Posterior cingulate gyrus (tissue), 11 donors: Measurements from ENCODE around the gene OR11A1.
A peak's percentile ranks its signal among the peaks of the same experiment; 100 is the strongest.
"Not testable (repeated sequence)": the region's sequence is repeated elsewhere in the genome, so short reads cannot be mapped to it uniquely, and the experiment has no call there.

Experiments used
- DNase-seq, 10 donors: peaks; one replicate each; pipeline versions ENCODE4 v3.0.0 to v3.0.0-alpha.2; 2020 to 2021; ENCODE audit warnings: mixed read lengths in 3 of 10
- intact Hi-C: fragments of 100-400 bp; cut with DNase I; formaldehyde crosslinking; loops from one replicate; pipeline ENCODE4 v1.15.1; 2023

Gene OR11A1

DNA sequence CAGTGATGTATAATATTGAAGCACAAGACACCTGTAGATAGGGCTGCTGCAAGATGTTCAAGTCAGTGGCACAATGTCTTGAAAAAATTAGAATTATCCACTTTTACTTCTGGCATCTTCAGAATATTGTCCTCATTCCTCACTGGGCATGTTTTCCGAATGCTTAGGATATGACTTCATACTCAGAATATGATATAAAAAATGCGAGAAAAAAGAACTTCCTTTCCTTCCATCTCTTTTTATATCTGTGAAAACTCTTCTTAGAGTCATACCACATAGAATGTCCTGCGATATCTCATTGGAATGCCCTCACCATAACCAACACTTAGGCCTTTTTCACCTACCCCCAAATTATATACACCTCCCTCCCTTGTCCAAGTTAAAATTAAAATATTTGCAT, 26.3 kb upstream of the OR11A1 start:
- no peak for DNase-seq
- intact Hi-C loops = no loop called here

- intact Hi-C loops = no loop called here
Measured at GRCh38 chr6:29479560-29479959, 22.7 kb upstream of the OR11A1 start.

GRCh38 chr6:29478740-29479139, 21.9 kb upstream of the OR11A1 start:
- intact Hi-C loops = no loop called here

More at GRCh38 chr6:29479560-29479959, 22.7 kb upstream of the OR11A1 start:
- DNase-seq = no peak

DNA sequence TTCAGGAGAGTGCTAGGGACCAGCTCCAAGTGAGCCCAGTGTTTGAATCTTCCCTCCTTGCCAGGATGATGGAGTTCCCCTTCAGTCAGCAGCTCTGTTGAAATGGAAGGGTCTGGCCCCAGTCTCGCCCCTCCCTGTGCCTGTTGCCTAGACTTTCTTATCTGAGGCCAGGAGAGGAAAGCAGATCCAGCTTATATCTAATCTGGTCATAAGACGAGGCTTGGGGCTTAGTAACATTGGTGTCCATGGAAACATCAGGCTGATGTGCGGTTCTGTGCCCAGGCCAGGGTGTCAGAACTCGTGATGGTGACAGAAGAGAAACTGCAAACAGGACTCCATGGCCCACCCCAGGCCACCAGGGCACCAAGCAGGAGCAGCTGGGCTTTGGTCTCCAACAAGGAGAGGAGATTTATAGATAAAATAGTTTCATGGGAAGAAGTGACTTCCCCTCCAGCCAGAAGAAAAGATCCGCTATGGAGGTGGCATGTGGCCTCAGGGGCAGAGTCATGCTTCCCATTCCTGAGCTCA, 21.1 kb upstream of the OR11A1 start:
- intact Hi-C loops = no loop called here
- no peak for DNase-seq

More at GRCh38 chr6:29478740-29479139, 21.9 kb upstream of the OR11A1 start:
- DNase-seq = no peak

DNA sequence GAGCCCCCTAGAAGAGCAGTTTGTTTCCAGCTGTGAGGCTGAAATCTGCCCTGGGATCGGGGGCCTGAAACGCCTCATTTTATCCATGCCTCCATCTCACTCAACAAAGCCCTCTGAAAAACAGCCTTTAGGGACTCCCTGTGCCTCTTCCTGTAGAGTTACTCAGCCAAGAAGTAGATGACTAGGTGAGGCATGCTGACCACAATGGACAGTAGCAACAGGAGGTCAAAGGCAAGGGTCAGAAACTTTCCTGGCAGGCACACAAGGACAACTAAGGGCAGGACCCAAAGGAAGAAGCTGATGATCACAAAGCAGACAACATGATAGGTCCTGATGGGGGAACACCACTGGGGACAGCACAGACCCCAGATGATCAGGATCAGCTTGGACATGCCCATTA, 18.1 kb upstream of the OR11A1 start:
- intact Hi-C loops = no loop called here
- no peak for DNase-seq

GRCh38 chr6:29466241-29466640, 9.4 kb upstream of the OR11A1 start:
- intact Hi-C loops = no loop called here
- no peak for DNase-seq

DNA sequence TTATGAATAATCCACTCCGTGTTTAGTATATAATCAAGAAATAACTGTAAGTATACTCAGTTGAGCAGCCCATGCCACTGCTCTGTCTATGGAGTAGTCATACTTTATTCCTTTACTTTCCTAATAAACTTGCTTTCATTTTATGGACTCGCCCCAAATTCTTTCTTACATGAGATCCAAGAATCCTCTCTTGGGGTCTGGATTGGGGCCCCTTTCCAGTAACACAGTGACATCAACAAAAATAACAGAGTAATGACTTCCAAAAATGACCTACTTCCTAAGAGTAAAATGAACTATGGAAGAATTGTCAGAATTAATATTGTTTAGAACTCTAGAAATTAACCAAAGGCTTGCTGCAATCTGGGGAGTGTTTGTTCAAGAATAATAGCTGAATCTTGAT, 8.9 kb upstream of the OR11A1 start:
- DNase-seq = no peak
- intact Hi-C loops = no loop called here

DNA sequence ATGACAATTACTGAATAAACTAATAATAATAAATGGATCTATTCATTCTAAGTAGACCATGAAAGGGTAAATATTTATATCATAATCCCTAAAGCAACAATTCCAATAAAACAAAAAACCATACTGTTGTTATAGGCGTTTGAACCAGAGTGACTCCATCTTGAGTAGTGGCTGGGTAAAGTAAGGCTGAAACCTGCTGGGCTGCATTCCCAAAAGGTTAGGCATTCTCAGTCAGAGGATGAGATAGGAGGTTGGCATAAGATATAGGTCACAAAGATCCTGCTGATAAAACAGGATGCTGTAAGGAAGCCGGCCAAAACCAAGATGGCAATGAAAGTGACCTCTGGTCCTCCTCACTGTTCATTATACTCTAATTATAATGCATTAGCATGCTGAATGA, 8.4 kb upstream of the OR11A1 start:
- intact Hi-C loops = no loop called here

GRCh38 chr6:29462022-29462421, 5.2 kb upstream of the OR11A1 start:
- intact Hi-C loops = no loop called here

More for the DNA sequence above, 8.4 kb upstream of the OR11A1 start:
- no peak for DNase-seq

GRCh38 chr6:29461021-29461814, 4.3 kb upstream of the OR11A1 start:
- intact Hi-C loops = no loop called here
- no peak for DNase-seq

More at GRCh38 chr6:29462022-29462421, 5.2 kb upstream of the OR11A1 start:
- no peak for DNase-seq

DNA sequence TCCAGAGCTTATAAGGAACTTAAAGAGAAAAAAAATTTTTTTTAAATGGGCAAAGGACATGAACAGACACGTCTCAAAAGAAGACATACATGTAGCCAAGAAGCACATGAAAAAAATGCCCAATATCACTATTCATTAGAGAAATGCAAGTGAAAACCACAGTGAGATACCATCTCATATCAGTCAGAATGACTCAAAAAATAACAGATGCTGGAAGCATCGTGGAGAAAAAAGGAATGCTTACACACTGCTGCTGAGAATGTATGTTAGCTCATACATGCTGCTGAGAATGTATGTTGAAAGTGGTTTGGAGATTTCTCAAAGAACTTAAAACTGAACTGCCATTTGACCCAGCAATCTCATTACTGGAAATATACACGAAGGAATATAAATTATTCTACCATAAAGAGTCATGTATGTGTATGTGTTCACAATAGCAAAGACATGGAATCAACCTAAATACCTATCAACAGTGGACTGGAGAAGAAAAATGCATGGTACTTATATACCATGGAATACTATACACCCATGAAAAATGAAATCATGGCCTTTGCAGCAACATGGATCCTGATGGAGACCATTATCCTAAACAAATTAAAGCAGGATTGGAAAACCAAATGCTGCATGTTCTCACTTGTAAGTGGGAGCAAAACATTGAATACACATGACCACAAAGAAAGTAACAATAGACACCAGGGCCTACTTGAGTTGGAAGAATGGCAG, 5.2 kb downstream of the OR11A1 start:
- DNase-seq = no peak
- intact Hi-C loops = no loop called here

DNA sequence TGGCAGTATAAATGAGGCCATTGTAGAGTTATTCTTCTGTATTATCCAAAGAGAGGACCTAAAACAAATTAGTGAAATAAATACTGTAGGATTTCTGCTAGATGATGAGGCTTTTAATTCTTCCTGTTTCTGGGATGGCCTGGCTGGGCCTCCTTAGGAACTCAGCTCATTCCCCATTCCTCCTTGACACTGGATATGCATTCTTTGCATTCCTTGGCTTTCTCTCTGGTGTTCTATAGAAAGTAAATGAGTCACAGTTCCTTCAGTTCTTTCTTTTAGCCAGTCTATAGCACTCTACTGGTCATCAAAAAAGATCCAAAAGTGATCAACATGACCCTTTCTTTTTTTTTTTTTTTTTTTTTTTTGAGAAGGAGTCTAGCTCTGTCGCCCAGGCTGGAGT, 9.2 kb downstream of the OR11A1 start:
- DNase-seq = no peak
- intact Hi-C loops = no loop called here

DNA sequence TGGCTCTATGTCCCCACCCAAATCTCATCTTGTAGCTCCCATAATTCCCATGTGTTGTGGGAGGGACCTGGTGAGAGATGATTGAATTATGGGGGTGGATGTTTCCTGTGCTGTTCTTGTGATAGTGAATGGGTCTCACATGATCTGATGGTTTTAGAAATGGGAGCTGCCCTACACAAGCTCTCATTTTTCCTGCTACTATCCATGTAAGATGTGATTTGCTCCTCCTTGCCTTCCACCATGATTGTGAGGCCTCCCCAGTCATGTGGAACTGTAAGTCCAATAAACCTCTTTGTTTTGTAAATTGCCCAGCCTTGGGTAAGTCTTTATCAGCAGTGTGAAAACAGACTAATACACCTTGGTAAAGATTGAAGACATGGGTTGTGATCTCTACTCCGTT, 12.8 kb downstream of the OR11A1 start:
- intact Hi-C loops, DNase-seq: not testable (repeated sequence)

- intact Hi-C loops = no loop called here
- no peak for DNase-seq
Measured at GRCh38 chr6:29442719-29443118, 14.2 kb downstream of the OR11A1 start.

GRCh38 chr6:29439006-29439405, 17.9 kb downstream of the OR11A1 start, which contains the start of gene OR10C1:
Gene OR10C1, plus strand, starts transcription at chr6:29439306. Its CDS starts 710 bp downstream, at chr6:29440016.
- intact Hi-C loops = no loop called here
- DNase-seq = no peak

DNA sequence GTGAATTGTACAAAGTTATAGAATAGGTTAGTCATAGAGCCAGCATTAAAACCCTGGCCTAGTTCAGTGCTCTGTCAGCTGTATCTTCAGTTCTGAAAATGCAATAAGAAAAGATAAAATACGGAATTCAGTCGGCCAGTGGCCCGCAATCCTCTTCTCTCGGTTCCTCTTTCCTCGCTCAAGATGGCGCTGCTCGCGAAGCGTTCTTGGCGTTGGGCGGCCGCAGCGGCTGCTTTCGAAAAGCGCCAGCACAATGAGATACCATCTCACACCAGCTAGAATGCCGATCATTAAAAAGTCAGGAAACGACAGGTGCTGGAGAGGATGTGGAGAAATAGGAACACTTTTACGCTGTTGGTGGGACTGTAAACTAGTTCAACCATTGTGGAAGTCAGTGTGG, 20.1 kb downstream of the OR11A1 start:
- peak in 1 of 10 donors; percentile 44 for DNase-seq
- intact Hi-C loops = not testable (repeated sequence)

DNA sequence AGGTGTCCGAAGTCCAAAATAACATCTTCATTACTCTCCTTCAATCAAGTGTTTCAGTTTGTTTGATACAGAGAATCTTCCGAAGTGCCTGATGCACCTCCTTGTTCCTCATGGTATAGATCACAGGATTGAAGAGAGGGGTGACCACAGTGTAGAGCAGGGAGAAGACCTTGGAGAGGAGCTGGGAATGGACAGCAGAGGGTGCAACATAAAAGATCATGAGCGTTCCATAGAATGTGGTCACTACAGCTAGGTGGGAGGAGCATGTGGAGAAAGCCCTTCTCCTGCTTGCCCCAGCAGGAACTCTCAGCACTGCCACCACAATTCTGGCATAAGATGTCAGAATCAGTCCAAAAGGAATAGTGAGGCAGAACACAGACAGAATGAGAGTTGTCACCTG, 30.2 kb downstream of the OR11A1 start:
- intact Hi-C loops = no loop called here
- DNase-seq = no peak

- intact Hi-C loops = no loop called here
Measured at GRCh38 chr6:29425075-29425474, 31.8 kb downstream of the OR11A1 start.

GRCh38 chr6:29424575-29424974, 32.3 kb downstream of the OR11A1 start:
- intact Hi-C loops = no loop called here
- DNase-seq = no peak

More at GRCh38 chr6:29425075-29425474, 31.8 kb downstream of the OR11A1 start:
- DNase-seq = no peak

DNA sequence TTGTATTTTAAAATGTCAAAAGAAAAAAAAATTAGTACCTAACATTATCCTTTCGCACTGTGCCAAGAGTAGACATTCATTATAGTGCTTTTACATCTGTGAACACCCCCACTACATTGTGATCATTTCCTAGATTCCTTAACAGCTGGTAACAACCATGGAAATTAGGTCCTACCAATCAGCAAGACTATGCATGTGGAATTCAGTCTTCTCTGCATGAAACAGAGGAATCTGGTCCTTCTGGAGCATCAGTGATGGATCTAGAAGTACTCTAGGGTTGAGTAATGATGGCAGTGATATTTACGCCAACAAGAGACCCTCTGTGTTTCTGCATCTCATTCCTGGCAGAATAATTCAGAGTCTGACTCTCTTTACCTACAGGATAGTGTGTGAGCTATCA, 32.7 kb downstream of the OR11A1 start:
- intact Hi-C loops = no loop called here
- no peak for DNase-seq

GRCh38 chr6:29419516-29419915, 37.4 kb downstream of the OR11A1 start:
- no peak for DNase-seq
- intact Hi-C loops = no loop called here
